Liver (tissue), 3 donors: ENCODE measurements around the gene BCR.

Source experiments
- EGR1 ChIP-seq, 2 donors: IDR thresholded peaks; 2 replicates each; pipeline ENCODE4 v1.6.1; 2016 to 2018; ENCODE audit warnings: antibody characterized with exemption in 2 of 2, low read depth in 2 of 2
- JUND ChIP-seq, 2 donors: IDR thresholded peaks; 2 replicates each; pipeline ENCODE4 v1.6.1; 2016; ENCODE audit warnings: antibody characterized with exemption in 2 of 2
- RAD21 ChIP-seq, 2 donors: IDR thresholded peaks; 2 replicates each; pipeline ENCODE4 v1.6.1; 2016; ENCODE audit warnings: antibody characterized with exemption in 2 of 2, mild to moderate bottlenecking in 2 of 2
- SP1 ChIP-seq: IDR thresholded peaks from 2 replicates; pipeline ENCODE4 v1.6.1; 2018; ENCODE audit warnings: antibody characterized with exemption, mild to moderate bottlenecking
- YY1 ChIP-seq: IDR thresholded peaks from 2 replicates; pipeline ENCODE4 v1.6.1; 2016; ENCODE audit warnings: antibody characterized with exemption, mild to moderate bottlenecking
- TF ChIP-seq, protein P1 (sequence below): fragments of 150-350 bp; IDR thresholded peaks from 2 replicates; pipeline ENCODE4 v1.5.1; 2017; ENCODE audit warnings: improper control_type of control experiment, low read depth, low read length; ENCODE audit not compliant: missing input control
- TF ChIP-seq, protein P2 (sequence below): IDR thresholded peaks from 2 replicates; pipeline ENCODE4 v1.6.1; 2016; ENCODE audit warnings: antibody characterized with exemption, mild to moderate bottlenecking
- donor health status: healthy.
- donor health status: healthy.

DNA sequence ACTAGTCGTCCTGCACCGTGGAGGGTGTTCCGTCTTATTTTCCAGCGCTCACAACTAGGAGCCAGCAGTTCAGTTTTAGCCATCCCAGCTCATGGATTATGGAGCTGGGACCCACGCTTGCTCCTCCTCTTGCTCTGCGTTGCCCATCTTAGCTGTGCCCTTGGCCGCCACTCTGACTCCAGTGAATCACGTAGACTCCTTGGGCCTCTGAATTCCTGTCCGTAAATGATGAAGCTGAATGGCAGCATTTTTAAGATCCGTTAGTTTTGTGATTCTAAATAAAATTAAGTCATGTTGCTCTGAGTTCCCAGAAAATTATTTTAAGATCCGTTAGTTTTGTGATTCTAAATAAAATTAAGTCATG lies 23.8 kb downstream of the BCR start:
- TF ChIP-seq, protein P1, sequence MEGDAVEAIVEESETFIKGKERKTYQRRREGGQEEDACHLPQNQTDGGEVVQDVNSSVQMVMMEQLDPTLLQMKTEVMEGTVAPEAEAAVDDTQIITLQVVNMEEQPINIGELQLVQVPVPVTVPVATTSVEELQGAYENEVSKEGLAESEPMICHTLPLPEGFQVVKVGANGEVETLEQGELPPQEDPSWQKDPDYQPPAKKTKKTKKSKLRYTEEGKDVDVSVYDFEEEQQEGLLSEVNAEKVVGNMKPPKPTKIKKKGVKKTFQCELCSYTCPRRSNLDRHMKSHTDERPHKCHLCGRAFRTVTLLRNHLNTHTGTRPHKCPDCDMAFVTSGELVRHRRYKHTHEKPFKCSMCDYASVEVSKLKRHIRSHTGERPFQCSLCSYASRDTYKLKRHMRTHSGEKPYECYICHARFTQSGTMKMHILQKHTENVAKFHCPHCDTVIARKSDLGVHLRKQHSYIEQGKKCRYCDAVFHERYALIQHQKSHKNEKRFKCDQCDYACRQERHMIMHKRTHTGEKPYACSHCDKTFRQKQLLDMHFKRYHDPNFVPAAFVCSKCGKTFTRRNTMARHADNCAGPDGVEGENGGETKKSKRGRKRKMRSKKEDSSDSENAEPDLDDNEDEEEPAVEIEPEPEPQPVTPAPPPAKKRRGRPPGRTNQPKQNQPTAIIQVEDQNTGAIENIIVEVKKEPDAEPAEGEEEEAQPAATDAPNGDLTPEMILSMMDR = no peak
- no peak for TF ChIP-seq EGR1 (IDR thresholded peaks at IDR 0.05; ENCODE audit: low read depth in 2 of 2)
- TF ChIP-seq JUND (IDR thresholded peaks at IDR 0.05) = no peak
- TF ChIP-seq, protein P2, sequence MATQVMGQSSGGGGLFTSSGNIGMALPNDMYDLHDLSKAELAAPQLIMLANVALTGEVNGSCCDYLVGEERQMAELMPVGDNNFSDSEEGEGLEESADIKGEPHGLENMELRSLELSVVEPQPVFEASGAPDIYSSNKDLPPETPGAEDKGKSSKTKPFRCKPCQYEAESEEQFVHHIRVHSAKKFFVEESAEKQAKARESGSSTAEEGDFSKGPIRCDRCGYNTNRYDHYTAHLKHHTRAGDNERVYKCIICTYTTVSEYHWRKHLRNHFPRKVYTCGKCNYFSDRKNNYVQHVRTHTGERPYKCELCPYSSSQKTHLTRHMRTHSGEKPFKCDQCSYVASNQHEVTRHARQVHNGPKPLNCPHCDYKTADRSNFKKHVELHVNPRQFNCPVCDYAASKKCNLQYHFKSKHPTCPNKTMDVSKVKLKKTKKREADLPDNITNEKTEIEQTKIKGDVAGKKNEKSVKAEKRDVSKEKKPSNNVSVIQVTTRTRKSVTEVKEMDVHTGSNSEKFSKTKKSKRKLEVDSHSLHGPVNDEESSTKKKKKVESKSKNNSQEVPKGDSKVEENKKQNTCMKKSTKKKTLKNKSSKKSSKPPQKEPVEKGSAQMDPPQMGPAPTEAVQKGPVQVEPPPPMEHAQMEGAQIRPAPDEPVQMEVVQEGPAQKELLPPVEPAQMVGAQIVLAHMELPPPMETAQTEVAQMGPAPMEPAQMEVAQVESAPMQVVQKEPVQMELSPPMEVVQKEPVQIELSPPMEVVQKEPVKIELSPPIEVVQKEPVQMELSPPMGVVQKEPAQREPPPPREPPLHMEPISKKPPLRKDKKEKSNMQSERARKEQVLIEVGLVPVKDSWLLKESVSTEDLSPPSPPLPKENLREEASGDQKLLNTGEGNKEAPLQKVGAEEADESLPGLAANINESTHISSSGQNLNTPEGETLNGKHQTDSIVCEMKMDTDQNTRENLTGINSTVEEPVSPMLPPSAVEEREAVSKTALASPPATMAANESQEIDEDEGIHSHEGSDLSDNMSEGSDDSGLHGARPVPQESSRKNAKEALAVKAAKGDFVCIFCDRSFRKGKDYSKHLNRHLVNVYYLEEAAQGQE = no peak
- no peak for TF ChIP-seq YY1
- no peak for TF ChIP-seq RAD21 (IDR thresholded peaks at IDR 0.05)
- no peak for TF ChIP-seq SP1
